ENCODE data around the gene OR13A1.
"Not testable (repeated sequence)": the region's sequence is repeated elsewhere in the genome, so short reads cannot be mapped to it uniquely, and the experiment has no call there.

The OR13A1 gene

GRCh38 chr10:45259786-45260495, 55.5 kb downstream of the OR13A1 start:
- not testable (repeated sequence) for H3K4me3 ChIP-seq (ENCODE audit: low read length in 2 of 2); H3K27ac ChIP-seq (ENCODE audit: low read length); H3K9me3 ChIP-seq (ENCODE audit: control insufficient read depth in 2 of 2, low read length in 2 of 2); H3K4me1 ChIP-seq (ENCODE audit: control insufficient read depth, insufficient read depth, low read length); H3K27me3 ChIP-seq (ENCODE audit: control insufficient read depth in 1 of 2, insufficient read depth in 2 of 2, low read length in 2 of 2); H3K9ac ChIP-seq (ENCODE audit: low read length in 2 of 2); H3K36me3 ChIP-seq (ENCODE audit: control insufficient read depth in 2 of 2, insufficient read depth in 2 of 2, low read length in 2 of 2)

DNA sequence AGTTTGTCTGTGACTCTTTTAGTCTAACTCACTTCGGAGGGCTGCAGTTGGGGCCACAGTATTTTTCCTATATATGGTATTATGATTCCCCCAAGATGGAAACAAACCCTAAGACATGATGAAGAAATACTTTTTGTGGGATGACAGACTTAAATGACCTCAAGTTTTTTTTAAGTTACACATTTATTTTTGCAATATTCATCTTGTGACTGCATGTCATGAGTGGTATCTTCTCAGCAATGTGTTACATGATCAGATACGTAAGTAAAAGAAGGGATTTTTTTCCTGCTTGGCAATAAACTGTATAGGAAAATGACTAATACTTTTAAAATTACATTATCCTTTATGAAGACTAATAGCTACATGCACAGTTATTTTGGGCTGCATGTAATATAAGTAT, 57.8 kb downstream of the OR13A1 start:
- Histone ChIP-seq H3K27ac (ENCODE audit: low read length) (no peak overlapping the region), H3K9ac (ENCODE audit: low read length in 2 of 2) (no peak overlapping the region), H3K4me3 (ENCODE audit: low read length in 2 of 2) (no peak overlapping the region), H3K9me3 (ENCODE audit: control insufficient read depth in 2 of 2, low read length in 2 of 2) (no peaks in the 10 kb centered on the region), H3K36me3 (ENCODE audit: control insufficient read depth in 2 of 2, insufficient read depth in 2 of 2, low read length in 2 of 2) (no peaks in the 10 kb centered on the region), H3K27me3 (ENCODE audit: control insufficient read depth in 1 of 2, insufficient read depth in 2 of 2, low read length in 2 of 2) (no peaks in the 10 kb centered on the region), H3K4me1 (ENCODE audit: control insufficient read depth, insufficient read depth, low read length) (no peaks in the 10 kb centered on the region)

GRCh38 chr10:45256246-45256645, 59.2 kb downstream of the OR13A1 start:
- H3K4me1 ChIP-seq (ENCODE audit: control insufficient read depth, insufficient read depth, low read length), result no peaks in the 10 kb centered on the region
- H3K9me3 ChIP-seq (ENCODE audit: control insufficient read depth in 2 of 2, low read length in 2 of 2), result no peaks in the 10 kb centered on the region
- H3K4me3 ChIP-seq (ENCODE audit: low read length in 2 of 2), result no peak overlapping the region
- no peaks in the 10 kb centered on the region for H3K36me3 ChIP-seq (ENCODE audit: control insufficient read depth in 2 of 2, insufficient read depth in 2 of 2, low read length in 2 of 2)
- no peak overlapping the region for H3K9ac ChIP-seq (ENCODE audit: low read length in 2 of 2)
- no peak overlapping the region for H3K27ac ChIP-seq (ENCODE audit: low read length)
- no peaks in the 10 kb centered on the region for H3K27me3 ChIP-seq (ENCODE audit: control insufficient read depth in 1 of 2, insufficient read depth in 2 of 2, low read length in 2 of 2)

GRCh38 chr10:45255706-45256105, 59.7 kb downstream of the OR13A1 start:
- H3K36me3 ChIP-seq (ENCODE audit: control insufficient read depth in 2 of 2, insufficient read depth in 2 of 2, low read length in 2 of 2), result no peaks in the 10 kb centered on the region
- no peaks in the 10 kb centered on the region for H3K27me3 ChIP-seq (ENCODE audit: control insufficient read depth in 1 of 2, insufficient read depth in 2 of 2, low read length in 2 of 2)
- no peak overlapping the region for H3K4me3 ChIP-seq (ENCODE audit: low read length in 2 of 2)
- H3K4me1 ChIP-seq (ENCODE audit: control insufficient read depth, insufficient read depth, low read length), result no peaks in the 10 kb centered on the region
- H3K9me3 ChIP-seq (ENCODE audit: control insufficient read depth in 2 of 2, low read length in 2 of 2), result no peaks in the 10 kb centered on the region
- H3K9ac ChIP-seq (ENCODE audit: low read length in 2 of 2), result no peak overlapping the region
- H3K27ac ChIP-seq (ENCODE audit: low read length), result no peak overlapping the region

DNA sequence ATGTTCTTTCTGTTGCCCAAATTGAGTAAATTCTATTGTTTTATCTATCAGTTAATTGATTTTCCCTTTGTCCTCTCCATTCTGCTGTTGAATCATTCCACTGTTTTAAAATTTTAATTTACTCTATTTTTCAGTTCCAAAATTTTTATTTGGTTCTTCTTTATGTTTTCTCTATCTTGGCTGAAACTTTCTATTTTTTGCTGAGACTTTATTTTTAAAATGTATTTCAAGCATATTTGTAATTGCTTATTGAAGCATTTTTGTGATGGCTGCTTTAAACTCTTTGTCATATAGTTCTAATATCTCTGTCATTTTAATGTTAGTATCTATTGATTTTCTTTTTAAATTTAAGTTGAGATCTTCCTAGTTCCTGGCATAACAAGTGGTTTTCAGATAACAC, 60.5 kb downstream of the OR13A1 start:
- Histone ChIP-seq H3K36me3 (ENCODE audit: control insufficient read depth in 2 of 2, insufficient read depth in 2 of 2, low read length in 2 of 2) (no peaks in the 10 kb centered on the region), H3K4me3 (ENCODE audit: low read length in 2 of 2) (no peak overlapping the region), H3K27ac (ENCODE audit: low read length) (no peak overlapping the region), H3K4me1 (ENCODE audit: control insufficient read depth, insufficient read depth, low read length) (no peaks in the 10 kb centered on the region), H3K27me3 (ENCODE audit: control insufficient read depth in 1 of 2, insufficient read depth in 2 of 2, low read length in 2 of 2) (no peaks in the 10 kb centered on the region), H3K9ac (ENCODE audit: low read length in 2 of 2) (no peak overlapping the region), H3K9me3 (ENCODE audit: control insufficient read depth in 2 of 2, low read length in 2 of 2) (no peaks in the 10 kb centered on the region)

GRCh38 chr10:45253183-45253914, 62.1 kb downstream of the OR13A1 start:
- Histone ChIP-seq H3K36me3 (ENCODE audit: control insufficient read depth in 2 of 2, insufficient read depth in 2 of 2, low read length in 2 of 2) (no peaks in the 10 kb centered on the region), H3K4me3 (ENCODE audit: low read length in 2 of 2) (no peak overlapping the region), H3K9me3 (ENCODE audit: control insufficient read depth in 2 of 2, low read length in 2 of 2) (no peaks in the 10 kb centered on the region), H3K4me1 (ENCODE audit: control insufficient read depth, insufficient read depth, low read length) (no peaks in the 10 kb centered on the region), H3K27ac (ENCODE audit: low read length) (no peak overlapping the region), H3K9ac (ENCODE audit: low read length in 2 of 2) (no peak overlapping the region), H3K27me3 (ENCODE audit: control insufficient read depth in 1 of 2, insufficient read depth in 2 of 2, low read length in 2 of 2) (no peaks in the 10 kb centered on the region)

All from stomach smooth muscle (tissue), 2 donors.